Stimulated activated naive CD8-positive, alpha-beta T cell treated with anti-CD3 and anti-CD28 coated beads, Interleukin-15, Interleukin-2, amounts not matched to agents 100 U/mL and 50 U/mL, for 24 hours (primary cell): Measurements from ENCODE around the gene CXCR6.

Experiments used
- ATAC-seq: fragments of 150-1000 bp; cut with Tn5 transposase; one replicate; pipeline ENCODE4 v1.10.0; 2021
- DNase-seq: peaks from one replicate; pipeline ENCODE4 v3.0.0; 2021

Gene CXCR6

GRCh38 chr3:45943207-45943846 lies at the start of gene CXCR6:
TSS of gene CXCR6 (plus strand) at chr3:45943464. CDS start at chr3:45946482, 3,018 bp downstream.
- ATAC-seq (peak; percentile 87), DNase-seq (peak; percentile 41)

GRCh38 chr3:45894015-45894414 lies 49.2 kb upstream of the CXCR6 start:
- DNase-seq (no peak), ATAC-seq (no peak)

- DNase-seq, result no peak
- ATAC-seq, result no peak
Observed at GRCh38 chr3:45895686-45896468, 47.4 kb upstream of the CXCR6 start.

- ATAC-seq (no peak), DNase-seq (no peak)
Observed at GRCh38 chr3:45896956-45897355, 46.3 kb upstream of the CXCR6 start.

- ATAC-seq, result peak; percentile 77
- DNase-seq, result no peak
Observed at GRCh38 chr3:45904931-45905330, 38.3 kb upstream of the CXCR6 start.

- no peak for DNase-seq
- ATAC-seq, result no peak
Observed at GRCh38 chr3:45905755-45906154, 37.5 kb upstream of the CXCR6 start.

GRCh38 chr3:45906681-45907407 lies 36.4 kb upstream of the CXCR6 start:
- DNase-seq, result no peak
- ATAC-seq, result no peak

- ATAC-seq (no peak), DNase-seq (no peak)
Observed at GRCh38 chr3:45907769-45908705, 35.2 kb upstream of the CXCR6 start.

- DNase-seq (no peak), ATAC-seq (no peak)
Observed at GRCh38 chr3:45908761-45909160, 34.5 kb upstream of the CXCR6 start.

GRCh38 chr3:45909542-45909941 lies 33.7 kb upstream of the CXCR6 start:
- ATAC-seq, result no peak
- no peak for DNase-seq

GRCh38 chr3:45910892-45911291 lies 32.4 kb upstream of the CXCR6 start:
- DNase-seq (no peak), ATAC-seq (no peak)

GRCh38 chr3:45911511-45912226 lies 31.6 kb upstream of the CXCR6 start:
- ATAC-seq, result no peak
- no peak for DNase-seq

- DNase-seq (no peak), ATAC-seq (no peak)
Observed at GRCh38 chr3:45912435-45912834, 30.8 kb upstream of the CXCR6 start.

GRCh38 chr3:45914362-45915058 lies 28.8 kb upstream of the CXCR6 start:
- no peak for DNase-seq
- no peak for ATAC-seq

- DNase-seq (no peak), ATAC-seq (no peak)
Observed at GRCh38 chr3:45915059-45915439, 28.2 kb upstream of the CXCR6 start.

- ATAC-seq (peak; percentile 94), DNase-seq (peak; percentile 82)
Observed at GRCh38 chr3:45915518-45916231, 27.6 kb upstream of the CXCR6 start.

GRCh38 chr3:45917146-45917898 lies 25.9 kb upstream of the CXCR6 start:
- no peak for ATAC-seq
- DNase-seq, result no peak

- no peak for DNase-seq
- ATAC-seq, result no peak
Observed at GRCh38 chr3:45921158-45922038, 21.9 kb upstream of the CXCR6 start.

GRCh38 chr3:45922039-45922326 lies 21.3 kb upstream of the CXCR6 start:
- DNase-seq, result no peak
- no peak for ATAC-seq
